ENCODE data around the gene PTGR3.
A peak's percentile ranks its signal among the peaks of the same experiment; 100 is the strongest.

The PTGR3 gene

GRCh38 chr18:75235896-75236295, 27.0 kb upstream of the PTGR3 start:
- no peak for DNase-seq

GRCh38 chr18:75234901-75235300, 26.0 kb upstream of the PTGR3 start:
- DNase-seq, result no peak

- DNase-seq, result no peak
Measured at GRCh38 chr18:75231053-75231406, 22.1 kb upstream of the PTGR3 start.

GRCh38 chr18:75230163-75231052, 21.5 kb upstream of the PTGR3 start:
- no peak for DNase-seq

- no peak for DNase-seq
Measured at GRCh38 chr18:75229437-75229836, 20.5 kb upstream of the PTGR3 start.

- DNase-seq, result no peak
Measured at GRCh38 chr18:75228967-75229366, 20.0 kb upstream of the PTGR3 start.

- DNase-seq, result no peak
Measured at GRCh38 chr18:75227535-75228296, 18.8 kb upstream of the PTGR3 start.

- no peak for DNase-seq
Measured at GRCh38 chr18:75226956-75227316, 18.0 kb upstream of the PTGR3 start.

GRCh38 chr18:75226286-75226955, 17.5 kb upstream of the PTGR3 start:
- DNase-seq, result no peak

- peak; percentile 82 to 89 for DNase-seq
Measured at GRCh38 chr18:75223687-75224347, 14.9 kb upstream of the PTGR3 start.

GRCh38 chr18:75222407-75222806, 13.5 kb upstream of the PTGR3 start:
- no peak for DNase-seq

- DNase-seq, result no peak
Measured at GRCh38 chr18:75221897-75222296, 13.0 kb upstream of the PTGR3 start.

- no peak for DNase-seq
Measured at GRCh38 chr18:75221397-75221796, 12.5 kb upstream of the PTGR3 start.

- DNase-seq, result peak in 1 of 2 experiments; percentile 20
Measured at GRCh38 chr18:75220551-75221355, 11.8 kb upstream of the PTGR3 start.

GRCh38 chr18:75219745-75220375, 10.9 kb upstream of the PTGR3 start:
- no peak for DNase-seq

- DNase-seq, result peak; percentile 89 to 95
Measured at GRCh38 chr18:75218065-75218923, 9.4 kb upstream of the PTGR3 start.

- DNase-seq, result no peak
Measured at GRCh38 chr18:75216911-75217689, 8.2 kb upstream of the PTGR3 start.

- no peak for DNase-seq
Measured at GRCh38 chr18:75216212-75216910, 7.4 kb upstream of the PTGR3 start.

- DNase-seq, result no peak
Measured at GRCh38 chr18:75215663-75216062, 6.7 kb upstream of the PTGR3 start.
